ENCODE measurements around the gene ZNF618.

DNA sequence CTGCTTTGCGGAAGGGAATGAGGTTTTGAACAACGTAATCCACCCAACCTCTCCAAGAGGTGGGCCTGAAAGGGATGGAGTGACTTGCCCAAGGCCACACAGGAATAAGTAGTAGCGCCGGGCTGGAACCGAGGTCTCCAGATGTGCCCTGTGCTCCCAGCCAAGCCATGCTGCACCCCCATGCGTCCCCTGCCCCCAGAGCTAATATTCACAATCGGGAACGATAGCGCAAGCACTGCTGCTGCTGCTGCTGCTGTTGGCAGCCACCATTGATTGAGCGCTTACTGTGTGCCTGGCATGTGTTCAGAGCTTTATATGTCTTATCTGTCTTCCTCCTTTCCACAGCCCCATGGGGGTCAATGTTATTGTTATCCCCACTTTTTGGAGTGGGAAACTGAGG, 158.1 kb downstream of the ZNF618 start:
- TF ChIP-seq, protein P1, sequence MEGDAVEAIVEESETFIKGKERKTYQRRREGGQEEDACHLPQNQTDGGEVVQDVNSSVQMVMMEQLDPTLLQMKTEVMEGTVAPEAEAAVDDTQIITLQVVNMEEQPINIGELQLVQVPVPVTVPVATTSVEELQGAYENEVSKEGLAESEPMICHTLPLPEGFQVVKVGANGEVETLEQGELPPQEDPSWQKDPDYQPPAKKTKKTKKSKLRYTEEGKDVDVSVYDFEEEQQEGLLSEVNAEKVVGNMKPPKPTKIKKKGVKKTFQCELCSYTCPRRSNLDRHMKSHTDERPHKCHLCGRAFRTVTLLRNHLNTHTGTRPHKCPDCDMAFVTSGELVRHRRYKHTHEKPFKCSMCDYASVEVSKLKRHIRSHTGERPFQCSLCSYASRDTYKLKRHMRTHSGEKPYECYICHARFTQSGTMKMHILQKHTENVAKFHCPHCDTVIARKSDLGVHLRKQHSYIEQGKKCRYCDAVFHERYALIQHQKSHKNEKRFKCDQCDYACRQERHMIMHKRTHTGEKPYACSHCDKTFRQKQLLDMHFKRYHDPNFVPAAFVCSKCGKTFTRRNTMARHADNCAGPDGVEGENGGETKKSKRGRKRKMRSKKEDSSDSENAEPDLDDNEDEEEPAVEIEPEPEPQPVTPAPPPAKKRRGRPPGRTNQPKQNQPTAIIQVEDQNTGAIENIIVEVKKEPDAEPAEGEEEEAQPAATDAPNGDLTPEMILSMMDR (conservative IDR thresholded peaks at IDR 0.05; ENCODE audit: low read length) = no peak
- TF ChIP-seq EZH2phosphoT487 (IDR thresholded peaks at IDR 0.05; ENCODE audit: borderline replicate concordance) = no peak
